ENCODE measurements around the gene PLEKHG3.

PLEKHG3 gene

DNA sequence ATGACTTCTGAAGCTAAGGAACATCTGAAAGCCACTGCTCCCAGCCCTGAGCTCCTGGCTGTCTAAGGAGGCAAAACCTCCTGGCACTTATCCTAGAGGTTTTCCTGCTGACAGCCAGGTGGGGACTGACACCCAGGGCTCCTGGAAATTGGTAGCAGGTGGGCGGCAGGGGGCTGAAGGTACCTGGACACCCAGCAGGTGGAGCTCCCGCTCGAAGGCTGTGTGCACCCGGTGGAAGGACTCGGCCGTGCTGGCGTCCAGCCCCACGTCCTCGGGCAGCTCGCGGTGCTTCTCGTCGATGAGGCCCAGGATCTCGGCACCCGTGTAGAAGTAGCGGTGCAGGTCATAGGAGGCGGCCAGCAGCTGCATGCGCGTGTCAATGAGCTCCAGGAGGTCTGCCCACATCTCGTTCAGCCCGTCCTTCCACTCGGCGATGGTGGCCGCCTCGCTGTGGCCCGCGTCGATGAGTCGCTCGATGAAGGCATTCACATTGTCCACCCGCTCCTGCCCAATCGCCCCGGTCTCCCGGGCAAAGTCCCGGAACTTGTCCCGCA is 68.2 kb downstream of the PLEKHG3 start:
- H3K27me3 ChIP-seq (replicated peaks): no peaks in the 10 kb centered on the region
- TF ChIP-seq CTCF (IDR thresholded peaks at IDR 0.05; ENCODE audit: low read depth, low read length, missing control alignments): peak; percentile 22
- DNase-seq: no peak
- no peak overlapping the region for H3K4me3 ChIP-seq (ENCODE audit: low read depth, low read length)
- no peak overlapping the region for H3K27ac ChIP-seq
- in situ Hi-C loops (cut with HindIII; ENCODE audit: low pct_ligation_motif_present, low sequenced_read_pairs): no loop called here
- H3K36me3 ChIP-seq (replicated peaks): no peaks in the 10 kb centered on the region

DNA sequence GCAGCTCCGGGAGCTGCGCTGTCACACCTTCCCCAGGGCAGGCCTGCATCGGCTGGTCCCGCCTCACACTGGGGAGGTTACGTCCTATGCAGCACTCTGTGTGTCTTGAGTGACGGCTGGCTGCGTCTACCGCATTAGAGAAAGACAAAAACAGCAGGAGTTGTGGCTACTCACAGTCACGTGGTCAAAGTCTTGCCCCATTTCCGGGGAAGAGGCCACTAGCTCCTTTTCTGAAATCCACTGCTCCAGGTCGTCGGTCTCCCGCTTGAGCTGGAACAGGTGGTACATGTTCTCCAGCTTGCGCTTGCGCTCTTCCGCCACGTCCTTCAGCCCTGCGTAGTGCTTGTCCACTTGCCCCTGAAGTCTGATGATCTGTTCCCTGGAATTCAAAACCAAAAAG is 68.8 kb downstream of the PLEKHG3 start:
- no peaks in the 10 kb centered on the region for H3K27me3 ChIP-seq (replicated peaks)
- in situ Hi-C loops (cut with HindIII; ENCODE audit: low pct_ligation_motif_present, low sequenced_read_pairs): no loop called here
- H3K27ac ChIP-seq: no peak overlapping the region
- no peaks in the 10 kb centered on the region for H3K36me3 ChIP-seq (replicated peaks)
- no peak overlapping the region for H3K4me3 ChIP-seq (ENCODE audit: low read depth, low read length)
- DNase-seq: no peak
- no peak for TF ChIP-seq CTCF (IDR thresholded peaks at IDR 0.05; ENCODE audit: low read depth, low read length, missing control alignments)

DNA sequence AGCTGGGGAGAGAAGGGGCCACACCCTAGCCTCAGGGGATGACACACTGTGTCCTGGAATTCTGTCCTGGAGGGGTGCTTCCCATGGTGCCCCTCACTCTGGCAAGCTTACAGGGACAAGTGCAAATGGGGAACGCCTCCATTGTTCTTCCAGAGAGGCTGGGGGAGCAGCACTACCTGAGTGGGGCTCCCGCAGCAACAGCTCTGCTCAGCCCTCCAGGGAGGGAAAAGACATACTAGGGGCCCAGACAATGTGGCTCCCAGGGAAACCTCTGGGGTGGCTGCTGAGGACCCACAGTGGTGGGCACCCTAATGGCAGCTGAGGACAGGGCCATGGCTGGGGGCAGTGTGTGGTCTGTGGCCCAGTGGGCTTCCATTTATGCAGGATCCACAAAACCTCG is 69.4 kb downstream of the PLEKHG3 start:
- H3K27me3 ChIP-seq (replicated peaks): no peaks in the 10 kb centered on the region
- H3K27ac ChIP-seq: no peak overlapping the region
- in situ Hi-C loops (cut with HindIII; ENCODE audit: low pct_ligation_motif_present, low sequenced_read_pairs): no loop called here
- H3K36me3 ChIP-seq (replicated peaks): no peaks in the 10 kb centered on the region
- no peak for DNase-seq
- no peak for TF ChIP-seq CTCF (IDR thresholded peaks at IDR 0.05; ENCODE audit: low read depth, low read length, missing control alignments)
- H3K4me3 ChIP-seq (ENCODE audit: low read depth, low read length): no peak overlapping the region

DNA sequence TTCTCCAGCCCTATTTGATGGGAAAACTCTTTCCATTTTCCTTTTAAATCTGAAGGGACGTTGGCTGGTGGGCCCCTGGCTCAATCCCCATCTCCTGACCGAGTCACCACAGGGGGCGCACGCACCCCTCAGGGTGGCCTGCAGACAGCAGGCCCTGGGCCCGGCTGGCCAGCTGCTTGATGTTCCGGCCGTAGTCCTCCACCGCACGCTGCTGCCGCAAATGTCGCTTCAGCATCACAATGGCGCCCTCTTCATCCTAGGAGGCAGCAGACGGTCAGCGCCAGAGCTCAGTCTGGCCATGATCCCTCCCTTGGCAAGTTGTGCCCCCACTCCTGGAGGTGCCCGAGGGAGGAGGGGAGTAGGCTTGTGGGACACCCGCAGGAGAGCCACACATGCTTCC is 70.0 kb downstream of the PLEKHG3 start:
- in situ Hi-C loops (cut with HindIII; ENCODE audit: low pct_ligation_motif_present, low sequenced_read_pairs): no loop called here
- H3K27ac ChIP-seq: no peak overlapping the region
- H3K36me3 ChIP-seq (replicated peaks): no peaks in the 10 kb centered on the region
- H3K27me3 ChIP-seq (replicated peaks): no peaks in the 10 kb centered on the region
- no peak for DNase-seq
- H3K4me3 ChIP-seq (ENCODE audit: low read depth, low read length): no peak overlapping the region
- no peak for TF ChIP-seq CTCF (IDR thresholded peaks at IDR 0.05; ENCODE audit: low read depth, low read length, missing control alignments)

DNA sequence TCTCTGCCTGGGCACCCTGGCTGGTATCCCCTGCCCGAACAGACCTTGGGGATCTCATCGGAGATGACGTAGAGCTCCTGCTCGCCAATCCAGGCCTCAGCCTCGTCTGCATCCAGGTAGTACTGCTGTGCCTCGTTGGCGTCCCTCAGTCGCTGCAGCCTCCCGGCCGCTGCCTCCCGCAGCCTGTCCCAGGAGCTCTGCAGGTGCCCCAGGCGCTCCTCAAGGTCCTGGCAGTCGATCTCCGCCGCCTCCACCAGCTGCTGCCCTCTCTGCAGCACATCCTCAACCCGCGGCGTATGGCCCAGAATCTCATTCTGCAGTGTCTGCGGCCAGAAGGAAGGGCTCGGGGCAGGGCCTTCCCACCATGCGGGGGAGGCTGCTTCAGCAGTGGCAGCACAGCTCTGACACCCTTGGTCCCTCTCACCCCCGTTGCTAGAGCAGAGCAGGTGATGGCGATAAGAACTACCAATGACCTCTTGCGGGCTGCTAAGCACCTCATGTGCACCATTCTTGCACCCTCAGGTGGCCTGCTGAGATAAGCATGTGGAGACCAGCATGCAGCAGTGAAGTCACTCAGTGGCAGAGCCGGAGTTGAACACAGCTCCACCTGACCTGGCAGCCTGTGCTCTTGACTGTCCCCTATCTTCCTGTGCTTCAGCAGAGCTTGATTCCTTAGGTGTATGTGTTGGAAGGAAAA is 71.0 kb downstream of the PLEKHG3 start:
- H3K36me3 ChIP-seq (replicated peaks): no peaks in the 10 kb centered on the region
- H3K27me3 ChIP-seq (replicated peaks): no peaks in the 10 kb centered on the region
- DNase-seq: no peak
- no peak overlapping the region for H3K4me3 ChIP-seq (ENCODE audit: low read depth, low read length)
- no peak for TF ChIP-seq CTCF (IDR thresholded peaks at IDR 0.05; ENCODE audit: low read depth, low read length, missing control alignments)
- in situ Hi-C loops (cut with HindIII; ENCODE audit: low pct_ligation_motif_present, low sequenced_read_pairs): no loop called here
- H3K27ac ChIP-seq: no peak overlapping the region

DNA sequence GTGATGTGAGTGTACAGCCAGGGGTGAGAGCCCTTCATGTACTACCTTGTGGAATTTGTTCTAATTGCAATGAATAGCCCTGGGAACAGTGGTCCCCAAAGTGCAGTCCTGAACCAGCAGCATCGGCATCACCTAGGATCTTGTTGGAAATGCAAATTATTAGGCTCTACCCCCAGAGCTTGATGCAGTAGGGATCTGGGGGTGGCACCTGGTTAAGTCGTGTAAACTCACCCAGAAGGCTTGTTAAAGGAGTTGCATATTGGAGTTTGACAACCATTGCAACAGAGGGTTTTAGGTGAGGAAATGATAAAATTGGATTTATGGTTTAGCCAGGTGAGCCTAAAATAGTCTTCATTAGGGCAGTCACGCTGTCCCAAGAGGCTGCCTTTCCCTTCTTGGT is 73.2 kb downstream of the PLEKHG3 start:
- in situ Hi-C loops (cut with HindIII; ENCODE audit: low pct_ligation_motif_present, low sequenced_read_pairs): no loop called here
- no peak for TF ChIP-seq CTCF (IDR thresholded peaks at IDR 0.05; ENCODE audit: low read depth, low read length, missing control alignments)
- no peaks in the 10 kb centered on the region for H3K36me3 ChIP-seq (replicated peaks)
- H3K27me3 ChIP-seq (replicated peaks): no peaks in the 10 kb centered on the region
- H3K27ac ChIP-seq: no peak overlapping the region
- no peak for DNase-seq
- no peak overlapping the region for H3K4me3 ChIP-seq (ENCODE audit: low read depth, low read length)

All from brain microvascular endothelial cell (primary cell).